Measurements from ENCODE around the gene NMRK2. TPM values are rescaled to one million over a fixed set of nuclear protein-coding genes. Genes with fewer than 3 reads are reported as not detected.

NMRK2 gene
- polyA plus RNA-seq, 1 of the 3 experiments (the other 2 are of a cell fraction): not detected

DNA sequence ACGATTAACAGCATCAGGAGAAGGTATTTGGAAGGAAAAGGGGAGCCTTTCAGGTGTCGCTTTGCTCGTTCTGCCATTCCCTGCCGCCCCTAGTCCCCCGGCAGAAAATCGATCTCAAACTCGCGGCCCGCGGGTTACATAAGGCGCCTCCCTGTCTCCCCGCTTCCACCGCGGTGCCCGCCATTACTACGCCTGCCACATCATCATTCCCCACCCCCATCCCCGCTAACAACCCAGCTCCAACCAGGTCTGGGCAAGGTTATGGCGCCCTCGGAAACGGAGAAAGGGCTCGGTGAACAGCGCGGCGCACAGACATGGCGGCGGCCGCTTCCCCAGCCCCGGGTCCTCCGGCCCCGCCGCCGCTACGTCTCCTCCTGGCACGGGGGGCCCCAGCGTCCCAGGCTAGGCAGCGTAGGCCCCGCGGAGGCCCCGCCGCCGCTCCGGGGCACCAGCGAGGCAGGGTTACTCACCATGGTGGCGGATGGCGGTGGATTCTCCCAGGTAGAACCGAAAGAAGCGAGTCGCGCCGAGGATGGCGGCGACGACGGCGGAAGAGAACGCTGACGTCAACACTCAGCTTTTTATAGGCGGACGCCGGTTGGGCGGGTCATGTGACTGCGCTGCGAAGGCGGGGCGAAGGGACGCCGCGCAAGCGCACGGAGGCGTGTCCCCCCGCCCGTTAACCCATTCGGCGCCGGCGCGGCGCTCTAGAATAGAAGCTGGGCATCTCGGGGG lies 52.2 kb downstream of the NMRK2 start, which contains the start of gene EEF2 (continued):
- TF ChIP-seq TAF1 (IDR thresholded peaks at IDR 0.05; ENCODE audit: borderline replicate concordance, low read depth, low read length): peak; percentile 100
- TF ChIP-seq FOSL2 (IDR thresholded peaks at IDR 0.05; ENCODE audit: borderline replicate concordance, low read depth): no peak
- TF ChIP-seq NRF1 (IDR thresholded peaks at IDR 0.05; ENCODE audit: low read depth, low read length): peak; percentile 93
- TF ChIP-seq GABPA (IDR thresholded peaks at IDR 0.05; ENCODE audit: low read depth): peak; percentile 46
- peak; percentile 100 for TF ChIP-seq POLR2AphosphoS5 (IDR thresholded peaks at IDR 0.05; ENCODE audit: low read depth, low read length)
- TF ChIP-seq, protein P1, sequence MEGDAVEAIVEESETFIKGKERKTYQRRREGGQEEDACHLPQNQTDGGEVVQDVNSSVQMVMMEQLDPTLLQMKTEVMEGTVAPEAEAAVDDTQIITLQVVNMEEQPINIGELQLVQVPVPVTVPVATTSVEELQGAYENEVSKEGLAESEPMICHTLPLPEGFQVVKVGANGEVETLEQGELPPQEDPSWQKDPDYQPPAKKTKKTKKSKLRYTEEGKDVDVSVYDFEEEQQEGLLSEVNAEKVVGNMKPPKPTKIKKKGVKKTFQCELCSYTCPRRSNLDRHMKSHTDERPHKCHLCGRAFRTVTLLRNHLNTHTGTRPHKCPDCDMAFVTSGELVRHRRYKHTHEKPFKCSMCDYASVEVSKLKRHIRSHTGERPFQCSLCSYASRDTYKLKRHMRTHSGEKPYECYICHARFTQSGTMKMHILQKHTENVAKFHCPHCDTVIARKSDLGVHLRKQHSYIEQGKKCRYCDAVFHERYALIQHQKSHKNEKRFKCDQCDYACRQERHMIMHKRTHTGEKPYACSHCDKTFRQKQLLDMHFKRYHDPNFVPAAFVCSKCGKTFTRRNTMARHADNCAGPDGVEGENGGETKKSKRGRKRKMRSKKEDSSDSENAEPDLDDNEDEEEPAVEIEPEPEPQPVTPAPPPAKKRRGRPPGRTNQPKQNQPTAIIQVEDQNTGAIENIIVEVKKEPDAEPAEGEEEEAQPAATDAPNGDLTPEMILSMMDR (IDR thresholded peaks at IDR 0.05): no peak
- TF ChIP-seq EZH2phosphoT487 (IDR thresholded peaks at IDR 0.05; ENCODE audit: borderline replicate concordance, low read depth): no peak
- TF ChIP-seq RAD21 (IDR thresholded peaks at IDR 0.05; ENCODE audit: low read length): no peak
- TF ChIP-seq JUND (IDR thresholded peaks at IDR 0.05): no peak
- no peak for TF ChIP-seq TCF12 (IDR thresholded peaks at IDR 0.05)
- TF ChIP-seq ELF1 (IDR thresholded peaks at IDR 0.05): peak; percentile 56; the same call in 1 of the 2 replicates
- no peak for TF ChIP-seq FOXJ3 (CRISPR knock-in tag; IDR thresholded peaks at IDR 0.05)

DNA sequence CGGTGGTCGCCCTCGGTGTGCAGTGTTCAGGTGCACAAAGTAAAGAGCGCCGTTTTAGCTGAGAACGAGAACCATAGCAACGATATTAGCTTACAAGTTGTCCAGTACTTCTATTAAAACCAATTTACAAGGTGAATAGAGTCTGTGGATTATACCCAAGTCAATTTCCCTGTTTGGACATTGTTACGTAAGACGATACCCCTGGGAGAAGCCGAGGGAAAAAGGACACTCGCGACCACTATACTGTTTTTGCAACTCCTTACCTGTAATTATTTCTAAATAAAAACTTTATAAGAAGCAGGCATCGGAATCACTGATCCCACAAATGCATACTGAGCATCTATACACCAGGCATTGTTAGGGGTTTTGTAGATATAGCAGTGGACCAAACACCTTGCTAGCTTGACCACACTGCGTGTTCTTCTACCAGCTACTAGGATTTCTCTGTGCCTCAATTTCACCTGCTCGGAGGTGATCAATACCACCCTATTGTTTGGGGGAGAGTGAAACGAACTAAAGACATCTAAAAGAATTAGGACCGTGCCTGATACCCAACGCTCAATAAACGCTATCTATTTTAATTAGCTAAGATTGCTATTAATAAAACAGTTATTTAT lies 52.9 kb downstream of the NMRK2 start:
- Histone ChIP-seq H2AFZ (ENCODE audit: low read depth) (peak overlapping the region; percentile 90), H3K36me3 (replicated peaks in 1 of 2; ENCODE audit: control insufficient read depth in 1 of 2, insufficient read depth in 2 of 2, low read length in 1 of 2) (peaks cover 37 to 39% of the 10 kb centered on the region in 2 experiments), H3K4me1 (ENCODE audit: control insufficient read depth in 1 of 2, insufficient read depth in 2 of 2, low read depth in 1 of 2, low read length in 1 of 2) (peaks cover 15 to 37% of the 10 kb centered on the region in 2 experiments), H3K79me2 (ENCODE audit: insufficient read depth) (peaks cover 45% of the 10 kb centered on the region), H3K27me3 (ENCODE audit: insufficient read depth) (no peaks in the 10 kb centered on the region), H3K9ac (peak overlapping the region; percentile 91), H3F3A (replicated peaks; ENCODE audit: insufficient read depth) (peaks cover 43% of the 10 kb centered on the region), H4K20me1 (ENCODE audit: insufficient read depth) (peaks cover 44% of the 10 kb centered on the region), H3K4me2 (peak overlapping the region; percentile 89), H3K27ac (ENCODE audit: low read depth in 2 of 2, low read length in 1 of 2) (peak overlapping the region; percentile 63 to 82), H3K9me3 (no peaks in the 10 kb centered on the region), H3K9me2 (no peaks in the 10 kb centered on the region), H3K4me3 (ENCODE audit: low read depth in 2 of 2, low read length in 1 of 2) (peak overlapping the region; percentile 91 to 99)
- TF ChIP-seq YY1 (IDR thresholded peaks at IDR 0.05; ENCODE audit: low read depth) (no peak), RCOR1 (IDR thresholded peaks at IDR 0.05; ENCODE audit: low read length) (no peak), ELF1 (IDR thresholded peaks at IDR 0.05) (no peak)
- POLR2A ChIA-PET: interaction anchor here (0.7 to 6.8 kb wide), 20 partner anchors 8 to 471 kb away, joined by 3 to 60 read pairs (median 4); partner anchors contain the start of genes ATCAY, CREB3L3, DAPK3 and MRPL54
- CTCF ChIA-PET: interaction anchor here (0.6 to 1.6 kb wide), 20 partner anchors 9 to 506 kb away, joined by 3 to 13 read pairs (median 4); partner anchors contain the start of genes DAPK3 and PIAS4
- DNase-seq: no peak
- WGBS (ENCODE audit: low lambda C conversion rate): 2% methylated on average over 13 of the region's 19 CpGs

Data from SK-N-SH (cell line).